IPS-NIHi11 (cell line): Measurements from ENCODE around the gene EIF3L.

ENCODE experiments used
- DNase-seq: peaks from one replicate; pipeline ENCODE4 v3.0.0; 2012; ENCODE audit warnings: mixed read lengths, low spot score

EIF3L gene

DNA sequence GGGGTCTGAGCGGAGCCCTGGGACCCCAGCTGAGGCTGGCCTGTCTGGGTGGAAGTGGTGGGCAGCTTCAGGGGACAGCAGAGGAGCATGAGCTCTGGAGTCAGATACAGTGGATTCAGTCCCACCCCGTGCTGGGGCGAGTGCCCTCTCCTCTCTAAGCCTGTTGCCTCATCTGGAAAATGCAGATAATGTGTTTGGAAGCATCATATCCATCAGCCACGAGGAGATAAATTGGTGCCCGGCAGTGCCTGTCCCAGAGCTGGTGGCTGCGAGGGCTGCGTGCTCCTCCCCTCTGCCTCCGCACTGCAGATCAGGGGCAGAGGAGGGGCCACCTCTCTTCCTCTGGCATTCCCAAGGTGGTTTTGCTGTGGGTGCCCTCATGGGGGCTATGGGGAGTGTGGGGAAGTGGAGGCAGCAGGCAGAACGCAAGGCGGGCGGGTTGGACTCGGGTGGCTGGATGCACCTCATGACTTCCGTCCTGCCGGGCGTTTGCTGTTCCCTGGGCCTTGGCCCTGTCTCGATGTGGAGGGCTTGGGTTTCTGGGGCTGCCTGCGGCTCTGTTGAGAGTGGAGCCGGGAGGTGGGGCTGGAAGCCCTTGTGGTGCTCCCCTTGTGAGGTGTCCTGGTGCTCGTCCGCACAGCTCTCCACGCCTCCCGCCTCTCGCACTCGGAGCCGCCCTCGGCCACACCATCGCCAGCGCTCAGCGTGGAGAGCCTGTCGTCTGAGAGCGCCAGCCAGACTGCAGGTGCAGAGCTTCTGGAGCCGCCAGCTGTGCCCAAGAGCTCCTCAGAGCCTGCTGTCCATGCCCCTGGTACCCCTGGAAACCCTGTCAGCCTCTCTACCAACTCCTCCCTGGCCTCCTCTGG lies 77.8 kb downstream of the EIF3L start:
- DNase-seq: no peak

DNA sequence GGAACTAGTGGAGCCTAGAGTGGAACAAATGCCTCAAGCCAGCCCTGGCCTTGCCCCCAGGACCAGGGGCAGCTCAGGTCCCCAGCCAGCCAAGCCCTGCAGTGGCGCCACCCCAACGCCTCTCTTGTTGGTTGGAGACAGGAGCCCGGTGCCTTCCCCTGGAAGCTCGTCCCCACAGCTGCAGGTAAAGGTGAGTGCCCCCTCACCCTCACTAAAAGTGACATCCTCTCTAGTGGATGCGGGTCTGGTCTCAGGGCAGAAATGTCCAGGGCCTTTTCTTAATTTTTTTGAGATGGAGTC lies 78.4 kb downstream of the EIF3L start:
- no peak for DNase-seq

DNA sequence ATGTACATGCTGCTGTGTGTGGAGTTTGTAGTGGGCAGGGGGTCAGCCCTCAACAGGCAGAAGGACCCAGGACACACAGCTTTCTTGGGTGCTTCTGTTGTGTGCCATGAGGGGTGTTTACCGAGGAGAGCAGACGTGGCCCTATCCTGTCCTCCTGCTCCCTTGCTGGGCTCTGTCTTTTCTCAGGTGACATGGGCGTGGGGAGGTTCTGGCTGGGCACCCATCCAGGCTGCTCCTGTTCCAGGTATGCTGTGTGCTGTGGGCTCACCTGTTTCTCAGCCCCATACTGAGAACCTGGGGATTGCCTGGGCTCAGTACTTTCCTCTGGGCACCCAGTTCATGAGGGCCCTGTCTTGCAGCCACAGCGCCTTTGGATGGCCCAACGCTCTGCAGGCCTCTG lies 80.2 kb downstream of the EIF3L start:
- DNase-seq: no peak

DNA sequence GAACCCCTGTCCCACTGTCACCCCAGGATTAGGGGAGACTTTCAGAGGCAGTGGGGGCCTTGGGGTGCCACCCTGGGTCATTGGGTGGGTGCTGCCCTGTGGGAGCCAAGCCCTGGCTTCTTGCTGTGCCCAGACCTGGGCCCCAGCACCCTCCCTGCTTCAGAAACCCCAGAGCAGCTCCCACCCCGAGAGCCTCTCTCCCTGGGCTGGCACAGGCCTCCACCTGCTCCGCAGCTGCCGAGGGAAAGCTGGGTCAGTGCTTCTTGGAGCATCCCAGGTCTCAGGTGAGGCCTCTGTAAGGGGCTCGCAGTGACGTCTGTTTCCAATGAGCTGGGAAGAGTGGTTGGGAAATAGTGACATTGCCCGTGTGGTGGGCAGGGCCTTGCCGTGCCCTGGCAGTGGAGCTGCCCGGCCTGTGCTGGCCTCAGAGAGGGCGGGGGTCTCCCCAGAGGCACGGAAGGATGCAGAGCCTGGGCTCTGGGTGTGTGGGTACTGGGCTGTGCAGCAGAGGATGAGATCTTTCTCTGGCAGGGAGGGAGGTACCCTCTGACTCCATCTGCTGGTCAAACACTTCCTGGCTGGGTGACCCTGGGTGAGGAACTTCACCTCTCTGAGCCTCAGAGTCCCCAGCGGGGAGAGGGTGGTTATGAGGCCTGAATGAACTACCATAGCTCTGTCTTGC lies 81.2 kb downstream of the EIF3L start:
- peak; percentile 69 for DNase-seq

DNA sequence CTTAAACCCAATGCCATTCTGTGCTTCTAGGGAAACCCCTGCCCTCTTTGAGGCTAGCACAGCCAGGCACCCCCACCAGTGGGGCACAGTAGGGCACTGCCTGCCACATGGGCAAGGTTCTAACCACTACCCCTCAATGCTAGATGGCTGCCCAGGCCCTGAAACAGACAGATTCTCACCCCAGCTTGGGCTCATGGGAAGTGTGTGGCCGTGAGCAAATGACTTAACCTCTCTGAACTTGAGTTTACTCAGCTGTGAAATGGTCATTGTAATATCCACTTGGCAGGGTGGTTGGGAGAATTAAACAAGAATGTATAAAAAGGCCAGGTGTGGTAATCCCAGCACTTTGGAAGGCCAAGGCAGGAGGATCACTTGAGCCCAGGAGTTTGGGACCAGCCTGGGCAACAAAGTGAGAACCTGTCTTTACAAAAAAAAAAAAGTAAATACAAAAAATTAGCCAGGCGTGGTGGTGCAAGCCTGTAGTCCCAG lies 81.8 kb downstream of the EIF3L start:
- DNase-seq: no peak

DNA sequence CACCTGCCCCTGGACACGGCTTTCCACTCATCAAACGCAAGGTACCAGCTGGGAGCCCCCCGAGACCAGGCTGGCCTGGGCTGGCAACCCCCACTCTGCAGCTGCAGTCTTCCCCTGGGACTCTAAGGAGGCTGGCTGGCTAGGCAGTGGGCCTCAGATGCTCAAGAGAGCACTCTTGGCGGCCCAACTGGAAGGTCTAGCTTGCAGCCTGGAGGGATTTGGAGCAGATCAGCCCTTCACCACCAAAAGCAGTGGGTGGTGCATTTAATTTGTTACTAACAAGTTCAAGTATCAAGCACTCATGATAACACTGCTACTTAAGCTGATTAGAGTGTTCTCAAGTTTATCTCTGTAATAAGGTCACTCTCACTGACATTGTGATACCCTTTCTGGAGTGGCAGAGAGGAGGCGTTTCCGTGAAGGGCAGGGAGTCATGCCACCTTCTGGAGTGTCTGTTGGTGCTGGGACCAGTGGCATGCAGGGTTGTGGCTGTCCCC lies 82.7 kb downstream of the EIF3L start:
- DNase-seq: no peak

DNA sequence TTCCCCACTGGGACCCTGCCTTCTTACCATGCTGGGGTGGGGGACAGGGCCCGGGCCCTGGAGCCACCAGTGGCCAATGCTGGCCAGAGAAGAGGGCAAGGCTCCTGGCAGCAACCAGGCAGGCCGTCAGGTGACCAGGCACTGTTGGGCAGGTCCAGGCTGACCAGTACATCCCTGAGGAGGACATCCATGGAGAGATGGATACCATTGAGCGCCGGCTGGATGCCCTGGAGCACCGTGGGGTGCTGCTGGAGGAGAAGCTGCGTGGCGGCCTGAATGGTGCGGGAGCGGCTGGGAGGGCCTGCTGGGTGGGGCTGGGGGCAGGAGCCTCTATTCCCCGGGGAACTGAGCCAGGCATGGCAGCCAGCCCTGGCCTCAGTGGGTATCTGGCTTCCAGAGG lies 83.2 kb downstream of the EIF3L start:
- DNase-seq: no peak

DNA sequence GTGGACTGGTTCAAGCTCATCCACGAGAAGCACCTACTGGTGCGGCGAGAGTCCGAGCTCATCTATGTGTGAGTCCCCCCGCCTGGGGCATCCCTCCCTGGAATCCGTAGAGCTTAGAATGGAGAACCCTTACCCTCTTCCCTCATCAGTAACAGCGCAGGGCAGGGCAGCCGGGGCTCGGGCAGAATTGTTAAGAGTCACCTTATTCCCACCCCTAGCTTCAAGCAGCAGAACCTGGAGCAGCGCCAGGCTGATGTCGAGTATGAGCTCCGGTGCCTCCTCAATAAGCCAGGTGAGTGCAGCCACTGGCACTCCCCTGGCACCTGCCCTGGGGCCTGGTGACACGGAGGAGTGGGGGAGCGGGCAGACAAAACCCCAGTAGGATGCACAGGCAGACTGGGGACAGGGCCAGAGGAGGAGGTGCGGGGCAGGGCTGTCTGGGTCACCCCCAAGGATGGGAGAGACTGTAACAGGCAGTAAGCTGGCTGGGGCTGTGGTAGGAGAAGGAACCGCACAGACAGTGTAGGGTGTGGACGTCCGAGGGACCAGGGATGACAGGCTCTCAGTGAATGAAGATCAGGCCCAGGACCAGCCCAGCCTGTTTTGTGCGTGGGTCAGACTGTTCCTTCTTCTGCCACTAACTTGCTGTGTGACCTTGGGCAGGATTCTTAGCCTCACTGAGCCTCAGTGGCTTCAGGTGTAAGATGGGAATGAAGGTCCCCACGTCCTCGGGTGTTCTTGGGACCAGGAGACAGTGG lies 83.8 kb downstream of the EIF3L start:
- DNase-seq: no peak

DNA sequence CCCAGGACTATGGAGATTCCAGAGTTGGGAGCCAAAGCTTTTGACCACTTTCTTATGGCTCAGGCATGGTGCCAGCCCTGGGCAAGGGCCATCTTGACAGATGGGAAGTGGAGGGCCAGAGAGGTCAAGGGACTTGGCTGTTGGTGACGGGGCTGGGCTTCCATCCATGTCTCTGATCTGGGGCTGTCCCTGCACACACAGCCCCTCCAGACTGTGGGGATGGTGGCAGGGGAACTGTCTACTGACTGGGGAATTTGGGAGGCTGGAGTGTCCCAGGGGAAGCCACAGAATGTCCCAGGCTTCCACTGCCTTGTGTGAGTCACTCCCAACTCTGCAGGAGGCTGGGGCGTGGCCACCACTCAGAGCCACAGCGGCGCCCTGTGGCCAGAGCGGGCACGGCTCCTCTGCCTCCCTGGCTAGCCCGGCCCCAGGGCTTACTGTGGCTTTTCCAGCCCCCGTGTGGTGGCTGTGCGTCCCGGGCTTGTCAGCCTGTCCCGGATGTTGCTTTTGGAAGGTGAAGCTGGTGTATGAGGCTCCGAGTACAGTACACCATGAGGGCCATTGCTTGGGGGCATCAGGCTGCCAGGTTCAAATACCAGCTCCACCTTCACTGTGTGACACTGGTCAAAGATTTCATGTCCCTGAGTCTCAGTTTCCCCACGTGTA lies 84.6 kb downstream of the EIF3L start:
- peak; percentile 98 for DNase-seq
